Measurements from ENCODE around the gene PEX14.

PEX14 gene

GRCh38 chr1:10553118-10553517, 78.4 kb downstream of the PEX14 start:
- no peak for DNase-seq

GRCh38 chr1:10555635-10556429, 81.1 kb downstream of the PEX14 start:
- DNase-seq: no peak

GRCh38 chr1:10556430-10557005, 81.8 kb downstream of the PEX14 start:
- DNase-seq: no peak

- no peak for DNase-seq
Measured at GRCh38 chr1:10557714-10558113, 83.0 kb downstream of the PEX14 start.

- DNase-seq: no peak
Measured at GRCh38 chr1:10559386-10559785, 84.6 kb downstream of the PEX14 start.

GRCh38 chr1:10561497-10561896, 86.7 kb downstream of the PEX14 start:
- no peak for DNase-seq

GRCh38 chr1:10561955-10562354, 87.2 kb downstream of the PEX14 start:
- no peak for DNase-seq

GRCh38 chr1:10564063-10564462, 89.3 kb downstream of the PEX14 start:
- DNase-seq: no peak

GRCh38 chr1:10569531-10569930, 94.8 kb downstream of the PEX14 start:
- no peak for DNase-seq

GRCh38 chr1:10575616-10576015, 100.9 kb downstream of the PEX14 start:
- no peak for DNase-seq

- no peak for DNase-seq
Measured at GRCh38 chr1:10578070-10578469, 103.3 kb downstream of the PEX14 start.

- DNase-seq: no peak
Measured at GRCh38 chr1:10583641-10584040, 108.9 kb downstream of the PEX14 start.

GRCh38 chr1:10585242-10585641, 110.5 kb downstream of the PEX14 start:
- DNase-seq: no peak

- no peak for DNase-seq
Measured at GRCh38 chr1:10586125-10586524, 111.4 kb downstream of the PEX14 start.

GRCh38 chr1:10588640-10589039, 113.9 kb downstream of the PEX14 start:
- DNase-seq: no peak

- DNase-seq: no peak
Measured at GRCh38 chr1:10589074-10589473, 114.3 kb downstream of the PEX14 start.

GRCh38 chr1:10591010-10591409, 116.3 kb downstream of the PEX14 start:
- no peak for DNase-seq

- no peak for DNase-seq
Measured at GRCh38 chr1:10592373-10592772, 117.6 kb downstream of the PEX14 start.

- DNase-seq: no peak
Measured at GRCh38 chr1:10593750-10594149, 119.0 kb downstream of the PEX14 start.

- DNase-seq: no peak
Measured at GRCh38 chr1:10594595-10595223, 120.0 kb downstream of the PEX14 start.

- DNase-seq: no peak
Measured at GRCh38 chr1:10596780-10597179, 122.0 kb downstream of the PEX14 start.

- no peak for DNase-seq
Measured at GRCh38 chr1:10597492-10598388, 123.0 kb downstream of the PEX14 start.

- no peak for DNase-seq
Measured at GRCh38 chr1:10598389-10598702, 123.6 kb downstream of the PEX14 start.
